NCI-H1436 treated with DMSO at 0.1 percent for 48 hours (cell line): ENCODE results near the gene PRDM7.
"Not testable (repeated sequence)": the region's sequence is repeated elsewhere in the genome, so short reads cannot be mapped to it uniquely, and the experiment has no call there.

Experiments
- DNase-seq: peaks from one replicate; lab custom pipeline; 2025; lab: John Stamatoyannopoulos, UW

The PRDM7 gene

GRCh38 chr16:90012991-90013745 lies 64.0 kb downstream of the PRDM7 start:
- DNase-seq: no peak

- no peak for DNase-seq
Observed at GRCh38 chr16:90011908-90012501, 65.1 kb downstream of the PRDM7 start.

DNA sequence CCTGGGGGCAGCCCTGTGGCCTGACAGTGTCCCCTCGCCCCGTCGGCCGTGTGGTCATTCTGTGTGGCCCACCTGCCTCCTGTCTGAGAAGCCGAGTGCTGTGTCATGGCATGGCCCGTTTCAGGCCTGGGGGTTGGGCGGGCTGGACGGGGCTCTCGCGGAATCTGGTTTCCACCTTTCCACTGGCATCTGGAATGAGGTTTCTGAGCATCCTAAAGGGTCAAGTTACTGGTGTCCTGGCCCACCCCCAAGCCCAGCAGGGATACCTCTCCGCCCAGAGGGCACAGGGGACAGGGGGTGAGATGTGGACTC lies 65.7 kb downstream of the PRDM7 start:
- no peak for DNase-seq

DNA sequence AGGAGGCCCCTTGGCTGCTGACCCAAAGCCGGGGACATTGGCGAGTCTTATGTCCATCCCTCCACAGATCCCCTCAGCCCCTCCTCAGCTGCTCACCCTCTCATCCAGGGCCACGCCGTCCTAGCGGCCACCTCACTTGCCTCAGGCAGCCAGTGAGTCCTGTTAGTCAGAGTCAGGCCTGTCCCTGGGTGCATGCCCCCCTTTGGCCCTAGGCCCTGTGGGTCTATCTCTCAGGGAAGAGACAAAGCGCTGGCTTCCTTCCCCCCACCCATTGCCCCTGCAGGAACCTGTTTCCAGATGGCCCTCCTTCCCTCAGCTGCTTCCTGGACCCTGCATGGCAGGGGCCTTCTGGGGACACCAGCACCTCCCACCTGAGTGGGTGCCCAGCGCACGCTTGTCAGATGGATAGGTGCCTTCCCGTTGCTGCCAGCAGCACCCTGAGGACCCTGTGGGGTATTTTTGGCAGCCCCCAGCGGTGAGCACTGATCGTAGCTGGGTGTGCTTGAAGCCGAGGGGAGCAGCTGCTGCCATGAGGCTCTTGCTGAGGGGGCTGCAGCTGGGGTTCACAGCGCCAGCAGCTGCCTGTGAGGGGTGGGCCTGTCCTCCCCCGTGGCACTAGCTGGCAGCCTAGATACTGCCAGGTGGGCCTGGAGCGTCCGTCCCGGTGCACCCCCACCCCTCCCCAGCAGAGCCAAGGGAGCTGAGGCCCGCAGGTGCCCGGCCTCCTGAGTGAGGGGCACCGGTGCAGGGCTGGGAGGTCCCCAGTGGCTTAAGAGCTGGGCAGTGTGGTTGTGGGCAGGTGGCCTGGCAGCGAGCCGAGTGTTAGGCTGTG lies 66.2 kb downstream of the PRDM7 start:
- no peak for DNase-seq

GRCh38 chr16:90009172-90009899 lies 67.8 kb downstream of the PRDM7 start:
- DNase-seq: no peak

DNA sequence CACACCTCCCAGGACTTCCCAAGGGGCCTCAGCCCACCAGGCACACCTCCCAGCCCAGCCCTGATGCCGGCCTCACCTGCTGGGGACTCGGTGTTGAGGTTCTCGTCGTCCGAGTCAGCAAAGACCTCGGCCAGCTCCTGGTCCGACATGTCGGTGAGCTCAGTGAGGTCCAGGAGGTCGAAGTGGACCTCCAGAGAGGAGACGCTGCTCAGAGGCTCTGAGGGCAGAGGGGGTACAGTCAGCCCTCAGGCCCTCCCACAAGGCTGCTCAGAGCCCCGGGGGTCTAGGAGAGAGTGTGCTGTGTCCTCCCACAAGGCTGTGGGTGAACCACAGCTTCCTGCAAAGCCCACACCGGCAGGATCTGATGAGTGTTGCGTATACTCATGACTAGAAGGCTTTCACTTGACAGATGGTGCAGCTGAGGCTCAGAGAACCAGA lies 68.4 kb downstream of the PRDM7 start:
- DNase-seq: no peak

GRCh38 chr16:90007635-90008234 lies 69.4 kb downstream of the PRDM7 start:
- not testable (repeated sequence) for DNase-seq

GRCh38 chr16:90007015-90007414 lies 70.1 kb downstream of the PRDM7 start:
- DNase-seq: no peak
